ENCODE results near the gene ATP6V0E2.

Gene ATP6V0E2

GRCh38 chr7:149838992-149839408 is 34.8 kb upstream of the ATP6V0E2 start:
- DNase-seq = no peak

- no peak for DNase-seq
These were observed 33.8 kb upstream of the ATP6V0E2 start for GRCh38 chr7:149839933-149840332.

- DNase-seq = no peak
These were observed 30.2 kb upstream of the ATP6V0E2 start for GRCh38 chr7:149843566-149843965.

- no peak for DNase-seq
These were observed 29.3 kb upstream of the ATP6V0E2 start for GRCh38 chr7:149844445-149844844.

GRCh38 chr7:149845257-149845980 is 28.4 kb upstream of the ATP6V0E2 start:
- DNase-seq = no peak

- no peak for DNase-seq
These were observed 27.7 kb upstream of the ATP6V0E2 start for GRCh38 chr7:149846021-149846420.

GRCh38 chr7:149846436-149847046 is 27.2 kb upstream of the ATP6V0E2 start:
- no peak for DNase-seq

GRCh38 chr7:149849174-149849573 is 24.6 kb upstream of the ATP6V0E2 start:
- no peak for DNase-seq

- DNase-seq = no peak
These were observed 23.7 kb upstream of the ATP6V0E2 start for GRCh38 chr7:149850007-149850594.

GRCh38 chr7:149850716-149851115 is 23.1 kb upstream of the ATP6V0E2 start:
- DNase-seq = no peak

GRCh38 chr7:149851449-149851848 is 22.3 kb upstream of the ATP6V0E2 start:
- DNase-seq = no peak

GRCh38 chr7:149853157-149853556 is 20.6 kb upstream of the ATP6V0E2 start:
- no peak for DNase-seq

- DNase-seq = peak; percentile 68 to 82
These were observed 19.0 kb upstream of the ATP6V0E2 start for GRCh38 chr7:149854611-149855360.

GRCh38 chr7:149855361-149856305 is 18.1 kb upstream of the ATP6V0E2 start:
- DNase-seq = no peak

- DNase-seq = no peak
These were observed 17.2 kb upstream of the ATP6V0E2 start for GRCh38 chr7:149856583-149856982.

- DNase-seq = no peak
These were observed 14.4 kb upstream of the ATP6V0E2 start for GRCh38 chr7:149859369-149859768.

- DNase-seq = no peak
These were observed 13.9 kb upstream of the ATP6V0E2 start for GRCh38 chr7:149859876-149860275.

- no peak for DNase-seq
These were observed 12.7 kb upstream of the ATP6V0E2 start for GRCh38 chr7:149860821-149861727.

GRCh38 chr7:149861728-149862045 is 12.1 kb upstream of the ATP6V0E2 start:
- DNase-seq = no peak

GRCh38 chr7:149862156-149862555 is 11.6 kb upstream of the ATP6V0E2 start:
- DNase-seq = no peak

GRCh38 chr7:149863500-149863899 is 10.3 kb upstream of the ATP6V0E2 start:
- DNase-seq = no peak

Measured in SHP77 (cell line).